SK-N-SH treated with all-trans-retinoic acid at 6 μM for 48 hours (cell line): ENCODE data around the gene GOLT1B.

Experiments
- ATAC-seq: fragments of 200-7000 bp; cut with Tn5 transposase; 3 replicates; pipeline ENCODE4 v1.9.1; 2020; ENCODE audit warnings: mild to moderate bottlenecking, moderate library complexity
- ARNTL ChIP-seq: fragments of 450-650 bp; formaldehyde crosslinking; IDR thresholded peaks from 2 replicates; pipeline ENCODE4 v1.5.0; 2020; ENCODE audit warnings: low read depth, mild to moderate bottlenecking, moderate library complexity, borderline replicate concordance
- BACH2 ChIP-seq: fragments of 250-450 bp; sonication (Bioruptor Pico); IDR thresholded peaks from 2 replicates; pipeline ENCODE4 v1.9.0; 2021; ENCODE audit warnings: mild to moderate bottlenecking, borderline replicate concordance
- CSDC2 ChIP-seq: fragments of 250-450 bp; sonication (Bioruptor Pico); IDR thresholded peaks from 2 replicates; pipeline ENCODE4 v1.5.0; 2020; ENCODE audit warnings: mild to moderate bottlenecking, moderate library complexity
- ESRRG ChIP-seq: fragments of 250-450 bp; sonication (Bioruptor Pico); IDR thresholded peaks from 2 replicates; pipeline ENCODE4 v1.6.1; 2021; ENCODE audit warnings: mild to moderate bottlenecking
- GLIS3 ChIP-seq: fragments of 250-450 bp; sonication (Bioruptor Pico); IDR thresholded peaks from 2 replicates; pipeline ENCODE4 v1.5.0; 2020; ENCODE audit warnings: mild to moderate bottlenecking, moderate library complexity
- ISL1 ChIP-seq: fragments of 250-450 bp; sonication (Bioruptor Pico); IDR thresholded peaks from 2 replicates; pipeline ENCODE4 v2.1.2; 2022; ENCODE audit warnings: mild to moderate bottlenecking, moderate library complexity
- OSR1 ChIP-seq: fragments of 250-450 bp; sonication (Bioruptor Pico); IDR thresholded peaks from 2 replicates; pipeline ENCODE4 v1.8.0; 2022; ENCODE audit warnings: moderate library complexity, mild to moderate bottlenecking, inconsistent platforms
- PPARA ChIP-seq: fragments of 250-450 bp; sonication (Bioruptor Pico); IDR thresholded peaks from 2 replicates; pipeline ENCODE4 v1.5.0; 2020; ENCODE audit warnings: mild to moderate bottlenecking, borderline replicate concordance
- RARB ChIP-seq: fragments of 250-450 bp; sonication (Bioruptor Pico); IDR thresholded peaks from 2 replicates; pipeline ENCODE4 v1.8.0; 2021; ENCODE audit warnings: mild to moderate bottlenecking, moderate library complexity
- SNAI2 ChIP-seq: fragments of 250-450 bp; sonication (Bioruptor Pico); IDR thresholded peaks from 2 replicates; pipeline ENCODE4 v1.5.0; 2020; ENCODE audit warnings: mild to moderate bottlenecking, moderate library complexity
- TCF4 ChIP-seq: fragments of 250-450 bp; sonication (Bioruptor Pico); IDR thresholded peaks from 2 replicates; pipeline ENCODE4 v1.8.0; 2021; ENCODE audit warnings: mild to moderate bottlenecking, moderate library complexity, borderline replicate concordance
- TOX ChIP-seq: fragments of 250-450 bp; sonication (Bioruptor Pico); IDR thresholded peaks from 2 replicates; pipeline ENCODE4 v1.8.0; 2021; ENCODE audit warnings: mild to moderate bottlenecking, moderate library complexity, borderline replicate concordance
- ZC3H10 ChIP-seq: fragments of 250-450 bp; sonication (Bioruptor Pico); IDR thresholded peaks from 2 replicates; pipeline ENCODE4 v1.5.1; 2021; ENCODE audit warnings: mild to moderate bottlenecking, moderate library complexity
- ZFP3 ChIP-seq: fragments of 250-450 bp; sonication (Bioruptor Pico); IDR thresholded peaks from 2 replicates; pipeline ENCODE4 v1.5.0; 2020; ENCODE audit warnings: mild to moderate bottlenecking, moderate library complexity
- ZFP30 ChIP-seq: fragments of 450-650 bp; formaldehyde crosslinking; IDR thresholded peaks from 2 replicates; pipeline ENCODE4 v1.5.0; 2022; ENCODE audit warnings: mild to moderate bottlenecking, moderate library complexity
- ZNF565 ChIP-seq: fragments of 450-650 bp; formaldehyde crosslinking; conservative IDR thresholded peaks from 2 replicates; pipeline ENCODE4 v1.5.0; 2020; ENCODE audit warnings: low read depth, mild to moderate bottlenecking, moderate library complexity
- ZNF70 ChIP-seq: fragments of 450-650 bp; formaldehyde crosslinking; IDR thresholded peaks from 2 replicates; pipeline ENCODE4 v1.5.0; 2020; ENCODE audit warnings: mild to moderate bottlenecking, moderate library complexity
- ZNF8 ChIP-seq: fragments of 450-650 bp; formaldehyde crosslinking; IDR thresholded peaks from 2 replicates; pipeline ENCODE4 v1.5.0; 2020; ENCODE audit warnings: mild to moderate bottlenecking, moderate library complexity
- TF ChIP-seq, protein P1 (sequence below): fragments of 250-450 bp; sonication (Bioruptor Pico); IDR thresholded peaks from 2 replicates; pipeline ENCODE4 v1.5.1; 2021; ENCODE audit warnings: mild to moderate bottlenecking, moderate library complexity
- TF ChIP-seq, protein P2 (sequence below): fragments of 250-450 bp; sonication (Bioruptor Pico); IDR thresholded peaks from 2 replicates; pipeline ENCODE4 v1.8.0; 2021; ENCODE audit warnings: low read depth, mild to moderate bottlenecking, moderate library complexity, borderline replicate concordance
- TF ChIP-seq, protein P3 (sequence below): fragments of 250-450 bp; sonication (Bioruptor Pico); IDR thresholded peaks from 2 replicates; pipeline ENCODE4 v1.5.1; 2020; ENCODE audit warnings: low read depth, mild to moderate bottlenecking, moderate library complexity
- TF ChIP-seq, protein P4 (sequence below): fragments of 250-450 bp; sonication (Bioruptor Pico); IDR thresholded peaks from 2 replicates; pipeline ENCODE4 v1.8.0; 2020; ENCODE audit warnings: mild to moderate bottlenecking, moderate library complexity, borderline replicate concordance

Gene GOLT1B

DNA sequence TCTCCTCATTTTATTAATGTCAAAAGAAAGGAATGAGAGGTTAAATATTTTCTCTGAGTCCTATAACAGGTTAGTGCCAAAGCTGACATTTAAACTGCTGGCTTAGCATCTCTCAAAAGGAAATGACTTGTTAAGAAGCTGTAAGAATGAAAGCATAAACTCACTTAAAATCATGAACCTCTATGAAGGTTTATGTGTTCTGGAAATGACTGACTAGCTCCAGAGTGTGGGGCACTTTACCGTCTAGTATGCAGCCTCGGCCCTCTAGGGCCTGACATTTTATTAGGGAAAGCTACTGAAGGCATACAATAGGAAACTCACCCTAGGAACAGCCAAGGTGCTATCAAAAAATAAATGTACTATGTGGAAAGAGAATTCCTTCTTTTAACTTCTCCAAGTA is 59.6 kb downstream of the GOLT1B start:
- no peak for TF ChIP-seq CSDC2 (CRISPR knock-in tag)
- no peak for TF ChIP-seq ZNF565 (CRISPR knock-in tag)
- TF ChIP-seq, protein P1, sequence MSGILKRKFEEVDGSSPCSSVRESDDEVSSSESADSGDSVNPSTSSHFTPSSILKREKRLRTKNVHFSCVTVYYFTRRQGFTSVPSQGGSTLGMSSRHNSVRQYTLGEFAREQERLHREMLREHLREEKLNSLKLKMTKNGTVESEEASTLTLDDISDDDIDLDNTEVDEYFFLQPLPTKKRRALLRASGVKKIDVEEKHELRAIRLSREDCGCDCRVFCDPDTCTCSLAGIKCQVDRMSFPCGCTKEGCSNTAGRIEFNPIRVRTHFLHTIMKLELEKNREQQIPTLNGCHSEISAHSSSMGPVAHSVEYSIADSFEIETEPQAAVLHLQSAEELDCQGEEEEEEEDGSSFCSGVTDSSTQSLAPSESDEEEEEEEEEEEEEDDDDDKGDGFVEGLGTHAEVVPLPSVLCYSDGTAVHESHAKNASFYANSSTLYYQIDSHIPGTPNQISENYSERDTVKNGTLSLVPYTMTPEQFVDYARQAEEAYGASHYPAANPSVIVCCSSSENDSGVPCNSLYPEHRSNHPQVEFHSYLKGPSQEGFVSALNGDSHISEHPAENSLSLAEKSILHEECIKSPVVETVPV (CRISPR knock-in tag): no peak
- no peak for TF ChIP-seq ZFP3 (CRISPR knock-in tag)
- no peak for TF ChIP-seq TOX
- no peak for TF ChIP-seq OSR1 (CRISPR knock-in tag)
- no peak for TF ChIP-seq TCF4 (CRISPR knock-in tag)
- no peak for TF ChIP-seq ISL1 (CRISPR knock-in tag)
- no peak for TF ChIP-seq SNAI2 (CRISPR knock-in tag)
- TF ChIP-seq RARB (CRISPR knock-in tag): no peak
- no peak for TF ChIP-seq ZC3H10
- TF ChIP-seq, protein P2, sequence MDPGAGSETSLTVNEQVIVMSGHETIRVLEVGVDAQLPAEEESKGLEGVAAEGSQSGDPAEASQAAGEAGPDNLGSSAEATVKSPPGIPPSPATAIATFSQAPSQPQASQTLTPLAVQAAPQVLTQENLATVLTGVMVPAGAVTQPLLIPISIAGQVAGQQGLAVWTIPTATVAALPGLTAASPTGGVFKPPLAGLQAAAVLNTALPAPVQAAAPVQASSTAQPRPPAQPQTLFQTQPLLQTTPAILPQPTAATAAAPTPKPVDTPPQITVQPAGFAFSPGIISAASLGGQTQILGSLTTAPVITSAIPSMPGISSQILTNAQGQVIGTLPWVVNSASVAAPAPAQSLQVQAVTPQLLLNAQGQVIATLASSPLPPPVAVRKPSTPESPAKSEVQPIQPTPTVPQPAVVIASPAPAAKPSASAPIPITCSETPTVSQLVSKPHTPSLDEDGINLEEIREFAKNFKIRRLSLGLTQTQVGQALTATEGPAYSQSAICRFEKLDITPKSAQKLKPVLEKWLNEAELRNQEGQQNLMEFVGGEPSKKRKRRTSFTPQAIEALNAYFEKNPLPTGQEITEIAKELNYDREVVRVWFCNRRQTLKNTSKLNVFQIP (CRISPR knock-in tag): no peak
- TF ChIP-seq ZFP30: no peak
- no peak for TF ChIP-seq ARNTL (CRISPR knock-in tag)
- no peak for TF ChIP-seq ZNF70 (CRISPR knock-in tag)
- TF ChIP-seq PPARA (CRISPR knock-in tag): no peak
- TF ChIP-seq, protein P3, sequence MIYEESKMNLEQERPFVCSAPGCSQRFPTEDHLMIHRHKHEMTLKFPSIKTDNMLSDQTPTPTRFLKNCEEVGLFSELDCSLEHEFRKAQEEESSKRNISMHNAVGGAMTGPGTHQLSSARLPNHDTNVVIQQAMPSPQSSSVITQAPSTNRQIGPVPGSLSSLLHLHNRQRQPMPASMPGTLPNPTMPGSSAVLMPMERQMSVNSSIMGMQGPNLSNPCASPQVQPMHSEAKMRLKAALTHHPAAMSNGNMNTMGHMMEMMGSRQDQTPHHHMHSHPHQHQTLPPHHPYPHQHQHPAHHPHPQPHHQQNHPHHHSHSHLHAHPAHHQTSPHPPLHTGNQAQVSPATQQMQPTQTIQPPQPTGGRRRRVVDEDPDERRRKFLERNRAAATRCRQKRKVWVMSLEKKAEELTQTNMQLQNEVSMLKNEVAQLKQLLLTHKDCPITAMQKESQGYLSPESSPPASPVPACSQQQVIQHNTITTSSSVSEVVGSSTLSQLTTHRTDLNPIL: no peak
- TF ChIP-seq GLIS3: no peak
- TF ChIP-seq, protein P4, sequence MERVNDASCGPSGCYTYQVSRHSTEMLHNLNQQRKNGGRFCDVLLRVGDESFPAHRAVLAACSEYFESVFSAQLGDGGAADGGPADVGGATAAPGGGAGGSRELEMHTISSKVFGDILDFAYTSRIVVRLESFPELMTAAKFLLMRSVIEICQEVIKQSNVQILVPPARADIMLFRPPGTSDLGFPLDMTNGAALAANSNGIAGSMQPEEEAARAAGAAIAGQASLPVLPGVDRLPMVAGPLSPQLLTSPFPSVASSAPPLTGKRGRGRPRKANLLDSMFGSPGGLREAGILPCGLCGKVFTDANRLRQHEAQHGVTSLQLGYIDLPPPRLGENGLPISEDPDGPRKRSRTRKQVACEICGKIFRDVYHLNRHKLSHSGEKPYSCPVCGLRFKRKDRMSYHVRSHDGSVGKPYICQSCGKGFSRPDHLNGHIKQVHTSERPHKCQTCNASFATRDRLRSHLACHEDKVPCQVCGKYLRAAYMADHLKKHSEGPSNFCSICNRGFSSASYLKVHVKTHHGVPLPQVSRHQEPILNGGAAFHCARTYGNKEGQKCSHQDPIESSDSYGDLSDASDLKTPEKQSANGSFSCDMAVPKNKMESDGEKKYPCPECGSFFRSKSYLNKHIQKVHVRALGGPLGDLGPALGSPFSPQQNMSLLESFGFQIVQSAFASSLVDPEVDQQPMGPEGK: no peak
- no peak for TF ChIP-seq ESRRG (CRISPR knock-in tag)
- ATAC-seq: no peak

DNA sequence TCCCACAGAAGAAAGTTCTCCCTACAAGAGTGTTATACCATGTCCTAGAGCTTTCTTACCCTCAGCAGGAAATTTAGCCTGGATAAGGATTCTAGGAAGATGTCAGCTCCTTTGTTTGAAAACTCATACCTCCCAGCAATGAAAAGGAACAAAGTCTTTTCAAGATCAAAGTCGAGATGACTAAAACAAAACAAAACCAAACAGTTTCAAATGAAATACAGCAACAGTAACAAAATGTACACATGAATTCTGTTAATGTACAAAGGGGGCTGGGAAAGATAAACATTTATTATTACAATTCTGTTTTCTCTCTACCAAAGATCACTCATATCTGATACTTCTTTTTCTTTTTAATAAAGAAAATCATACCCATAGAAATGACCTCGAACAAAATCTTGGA is 61.3 kb downstream of the GOLT1B start:
- ATAC-seq: no peak
- TF ChIP-seq ZC3H10 (no peak), OSR1 (CRISPR knock-in tag) (no peak), BACH2 (CRISPR knock-in tag) (no peak), GLIS3 (no peak), ISL1 (CRISPR knock-in tag) (no peak), ZNF70 (CRISPR knock-in tag) (no peak), CSDC2 (CRISPR knock-in tag) (no peak), ZFP30 (no peak), ZNF565 (CRISPR knock-in tag) (no peak), TCF4 (CRISPR knock-in tag) (no peak), RARB (CRISPR knock-in tag) (no peak), TOX (no peak), SNAI2 (CRISPR knock-in tag) (no peak), ZFP3 (CRISPR knock-in tag) (no peak), ZNF8 (CRISPR knock-in tag) (no peak), ARNTL (CRISPR knock-in tag) (no peak)
- TF ChIP-seq, protein P4: no peak
- TF ChIP-seq, protein P1 (CRISPR knock-in tag): no peak
- TF ChIP-seq, protein P2 (CRISPR knock-in tag): no peak
- TF ChIP-seq, protein P3: no peak
